Ecto neural progenitor cell (in vitro differentiated cells): ENCODE data around the gene UMOD.

Experiments used
- DNase-seq: peaks from one replicate; pipeline ENCODE4 v3.0.0-alpha.2; 2018; ENCODE audit warnings: low spot score

UMOD gene

GRCh38 chr16:20300312-20301097, 52.0 kb downstream of the UMOD start:
- peak; percentile 76 for DNase-seq

GRCh38 chr16:20298452-20298851, 54.1 kb downstream of the UMOD start:
- no peak for DNase-seq

- peak; percentile 46 for DNase-seq
These were observed 61.0 kb downstream of the UMOD start for GRCh38 chr16:20291208-20292206.

GRCh38 chr16:20289571-20289970, 62.9 kb downstream of the UMOD start:
- no peak for DNase-seq

- DNase-seq: no peak
These were observed 66.5 kb downstream of the UMOD start for GRCh38 chr16:20285993-20286499.
